Omental fat pad (tissue), 4 donors: Measurements from ENCODE around the gene FAM240A. TPM values are rescaled to one million over a fixed set of nuclear protein-coding genes. Genes with fewer than 3 reads are reported as not detected.
"Not testable (repeated sequence)": the region's sequence is repeated elsewhere in the genome, so short reads cannot be mapped to it uniquely, and the experiment has no call there.

Source experiments
- ATAC-seq: fragments of 150-250 bp; one replicate; pipeline ENCODE4 v1.9.1; 2016; ENCODE audit warnings: mild to moderate bottlenecking, moderate library complexity; ENCODE audit not compliant: low FRiP score
- DNase-seq: peaks from one replicate; pipeline ENCODE4 v3.0.0-alpha.2; 2019; ENCODE audit warnings: low spot score
- CTCF ChIP-seq, 3 donors: fragments of 450-650 bp; IDR thresholded peaks; one replicate each; pipeline ENCODE4 v1.5.1; 2016 to 2017; ENCODE audit warnings: antibody characterized with exemption in 3 of 3, mild to moderate bottlenecking in 3 of 3, moderate library complexity in 2 of 3
- total RNA-seq, 4 donors: library from RNA; depleted of rRNA; stranded (reverse); fragments of >200 nt; gene quantifications; one replicate each; pipeline ENCODE4 v1.1.0, GENCODE V29; 2016

FAM240A gene
- total RNA-seq, 4 donors from 2014 or later: not detected

- ATAC-seq (no peak), DNase-seq (no peak)
- no peak for TF ChIP-seq CTCF (IDR thresholded peaks at IDR 0.05)
Measured at GRCh38 chr3:46573701-46574100, 38.6 kb upstream of the FAM240A start.

GRCh38 chr3:46574243-46574646 is 38.1 kb upstream of the FAM240A start:
- no peak for ATAC-seq
- no peak for TF ChIP-seq CTCF (IDR thresholded peaks at IDR 0.05)
- DNase-seq: no peak

GRCh38 chr3:46574881-46575576 is 37.3 kb upstream of the FAM240A start:
- DNase-seq: no peak

GRCh38 chr3:46575577-46576222 is 36.6 kb upstream of the FAM240A start:
- no peak for ATAC-seq
- no peak for TF ChIP-seq CTCF (IDR thresholded peaks at IDR 0.05)
- no peak for DNase-seq

More at GRCh38 chr3:46574881-46575576, 37.3 kb upstream of the FAM240A start:
- no peak for ATAC-seq
- no peak for TF ChIP-seq CTCF (IDR thresholded peaks at IDR 0.05)

- ATAC-seq: no peak
- no peak for DNase-seq
- TF ChIP-seq CTCF (IDR thresholded peaks at IDR 0.05): no peak
Measured at GRCh38 chr3:46576386-46576785, 35.9 kb upstream of the FAM240A start.

- no peak for ATAC-seq
- DNase-seq: no peak
- no peak for TF ChIP-seq CTCF (IDR thresholded peaks at IDR 0.05)
Measured at GRCh38 chr3:46576879-46577278, 35.4 kb upstream of the FAM240A start.

- DNase-seq, ATAC-seq: not testable (repeated sequence)
Measured at GRCh38 chr3:46577580-46578249, 34.6 kb upstream of the FAM240A start.
